Stimulated activated CD8-positive, alpha-beta memory T cell treated with anti-CD3 and anti-CD28 coated beads, Interleukin-15, amount 100 ng/mL, for 1 hour (primary cell): ENCODE data around the gene KLK11.

Experiments used
- DNase-seq: peaks from one replicate; pipeline ENCODE4 v3.0.0-alpha.2; 2020; ENCODE audit warnings: low read depth

Gene KLK11, protein sequence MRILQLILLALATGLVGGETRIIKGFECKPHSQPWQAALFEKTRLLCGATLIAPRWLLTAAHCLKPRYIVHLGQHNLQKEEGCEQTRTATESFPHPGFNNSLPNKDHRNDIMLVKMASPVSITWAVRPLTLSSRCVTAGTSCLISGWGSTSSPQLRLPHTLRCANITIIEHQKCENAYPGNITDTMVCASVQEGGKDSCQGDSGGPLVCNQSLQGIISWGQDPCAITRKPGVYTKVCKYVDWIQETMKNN

GRCh38 chr19:51026554-51026831, at the start of gene KLK11:
Gene KLK11 (minus strand): TSS chr19:51026616. CDS start chr19:51025631, 985 bp downstream.
- no peak for DNase-seq

DNA sequence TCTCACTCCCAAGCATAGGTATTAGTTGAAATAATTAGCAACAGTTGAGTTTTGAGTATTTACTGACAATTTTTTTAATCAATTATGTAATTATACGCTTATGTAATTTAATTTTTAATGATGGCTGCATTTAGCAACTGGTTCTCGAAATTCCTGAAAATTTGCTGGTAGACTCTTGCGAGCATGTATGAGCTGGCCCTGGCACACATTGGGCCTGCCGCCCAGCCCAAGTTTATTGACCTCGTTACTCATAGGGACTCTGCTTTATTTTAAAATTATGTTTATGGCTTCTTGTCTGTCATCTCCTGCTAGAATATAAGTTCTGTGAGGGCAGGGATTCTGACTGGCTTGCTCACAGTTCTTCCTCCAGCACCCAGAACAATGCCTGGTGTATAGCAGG, 49.6 kb upstream of the KLK11 start:
- no peak for DNase-seq

GRCh38 chr19:51071095-51071405, 44.6 kb upstream of the KLK11 start:
- no peak for DNase-seq

DNA sequence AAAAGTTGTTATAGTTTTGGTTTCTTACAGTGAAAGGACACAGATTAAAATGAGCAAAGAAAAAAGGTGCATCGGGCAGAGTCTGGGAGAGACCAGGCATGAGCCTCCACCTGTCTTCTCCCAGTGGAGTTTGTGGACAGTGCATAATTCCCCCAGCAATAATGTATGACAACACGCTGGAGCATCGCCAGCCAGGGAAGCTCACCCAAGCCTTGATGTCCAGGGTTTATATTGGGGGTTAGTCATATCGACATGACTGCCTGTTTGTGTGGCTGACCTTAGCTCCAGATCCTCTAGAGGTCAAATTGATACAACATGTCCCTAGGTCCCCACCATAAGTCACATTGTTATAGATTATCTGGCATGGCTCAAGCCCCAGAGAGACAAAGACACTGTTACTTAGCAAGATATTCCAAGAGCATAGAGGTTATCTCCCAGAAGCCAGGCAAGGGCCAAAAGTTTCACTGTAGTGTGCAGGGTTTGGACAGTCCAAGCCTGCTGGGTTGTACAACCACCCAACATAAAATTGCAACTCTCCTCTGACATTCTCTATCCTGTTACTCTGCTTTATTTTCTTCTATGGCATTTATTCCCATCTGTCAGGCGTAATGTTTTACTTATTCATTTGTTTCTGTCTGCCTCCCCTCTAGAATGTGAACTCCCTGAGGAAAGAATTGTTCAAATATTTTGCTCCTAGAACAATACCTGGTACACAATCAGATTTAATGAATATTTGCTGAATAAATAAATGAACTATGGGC, 44.1 kb upstream of the KLK11 start:
- no peak for DNase-seq

DNA sequence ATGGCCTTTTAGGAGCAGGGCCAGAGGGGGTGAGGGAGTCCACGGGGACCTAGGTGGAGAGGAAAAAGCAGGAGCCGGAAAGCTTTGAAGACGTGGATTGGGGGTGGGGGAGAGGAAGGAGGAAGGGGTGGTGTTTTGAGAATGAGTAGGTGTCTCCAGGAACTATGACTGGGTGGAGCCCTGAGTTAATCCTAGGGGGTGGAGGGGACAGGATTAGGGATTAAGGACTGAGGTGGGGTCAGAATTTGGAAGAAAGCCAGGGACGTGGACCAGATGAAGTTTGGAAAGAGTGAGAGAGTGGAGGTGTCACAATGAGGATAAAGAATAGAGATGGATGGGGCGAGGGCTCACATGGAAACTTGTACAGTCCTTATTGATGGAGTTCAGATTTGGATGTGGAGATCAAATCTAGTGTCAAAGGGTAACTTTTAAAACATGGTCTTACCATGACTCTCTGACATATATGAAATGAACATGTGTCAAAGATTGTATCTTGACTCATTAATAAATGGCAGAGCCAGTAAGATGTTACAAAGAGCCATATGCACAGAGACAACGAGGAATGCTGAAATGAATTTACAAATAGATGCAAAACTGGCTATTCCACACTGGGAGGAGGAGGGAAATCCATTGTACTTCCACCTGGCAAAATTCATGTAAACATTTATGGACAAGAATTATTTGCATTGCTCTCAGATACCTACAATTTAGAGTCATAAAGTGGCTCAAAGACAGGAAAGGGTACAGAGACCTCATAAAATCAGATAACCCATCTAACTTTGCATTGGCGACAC, 40.2 kb upstream of the KLK11 start:
- DNase-seq, result no peak

GRCh38 chr19:51065221-51065960, 39.0 kb upstream of the KLK11 start:
- DNase-seq, result no peak

DNA sequence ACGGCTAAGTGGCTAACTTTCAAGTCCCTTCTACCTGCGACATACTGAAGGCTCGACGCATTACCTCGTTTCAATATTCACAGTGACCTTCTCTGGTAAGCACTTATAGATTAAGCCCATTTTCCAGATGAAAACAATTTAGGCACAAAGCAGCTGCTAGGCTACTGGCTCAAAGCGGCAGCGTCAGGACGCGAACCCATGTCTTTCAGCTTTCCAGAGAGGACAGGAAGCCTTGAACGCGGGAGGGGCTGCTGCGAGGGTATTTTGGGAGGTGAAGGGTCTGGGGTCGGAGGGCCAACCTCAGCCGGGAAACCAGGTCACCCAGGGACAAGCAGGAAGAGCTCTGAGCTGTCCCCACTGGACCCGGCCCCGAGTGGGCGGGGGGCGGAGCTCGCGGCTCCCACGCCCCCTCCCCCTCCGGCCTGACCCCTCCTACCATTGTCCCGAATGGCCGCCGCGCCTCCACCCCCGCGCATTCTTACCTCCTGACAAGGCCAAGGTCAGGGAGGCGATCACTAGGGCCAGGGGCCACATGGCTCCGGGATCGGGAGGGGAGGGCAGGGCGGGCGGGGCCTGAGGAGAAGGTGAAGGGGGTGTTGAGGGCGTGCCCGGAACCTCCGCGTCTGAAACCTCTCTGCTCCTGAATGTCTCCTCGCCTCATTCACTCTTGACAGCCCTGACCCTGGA, 38.3 kb upstream of the KLK11 start, which contains the start of gene KLK13:
Gene KLK13, minus strand, starts transcription at position 559 of the 687 bp plus-strand sequence. Its CDS starts 25 bp downstream, at position 534.
- DNase-seq, result no peak

DNA sequence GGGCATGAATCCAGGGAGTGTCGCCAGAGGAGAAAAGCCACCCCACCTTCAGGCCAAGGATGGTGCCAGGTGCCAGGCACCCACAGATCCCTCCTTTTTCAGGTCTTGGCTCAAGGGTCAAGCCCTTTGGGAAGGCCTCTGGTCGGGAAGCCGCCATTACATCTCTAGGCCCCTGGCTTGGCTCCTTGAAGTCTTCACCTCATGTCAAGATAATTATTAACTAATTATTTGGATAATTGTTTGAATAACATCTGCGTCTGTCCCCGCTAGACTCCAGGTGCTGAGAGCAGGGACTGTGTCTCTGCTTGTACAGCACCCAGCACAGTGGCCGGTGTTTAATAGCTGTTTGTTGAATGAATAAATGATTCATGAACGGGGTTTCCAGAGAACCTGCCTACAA, 37.2 kb upstream of the KLK11 start:
- DNase-seq, result no peak

- no peak for DNase-seq
Observed at GRCh38 chr19:51060973-51061372, 34.6 kb upstream of the KLK11 start.

- DNase-seq, result no peak
Observed at GRCh38 chr19:51060336-51060735, 33.9 kb upstream of the KLK11 start.

DNA sequence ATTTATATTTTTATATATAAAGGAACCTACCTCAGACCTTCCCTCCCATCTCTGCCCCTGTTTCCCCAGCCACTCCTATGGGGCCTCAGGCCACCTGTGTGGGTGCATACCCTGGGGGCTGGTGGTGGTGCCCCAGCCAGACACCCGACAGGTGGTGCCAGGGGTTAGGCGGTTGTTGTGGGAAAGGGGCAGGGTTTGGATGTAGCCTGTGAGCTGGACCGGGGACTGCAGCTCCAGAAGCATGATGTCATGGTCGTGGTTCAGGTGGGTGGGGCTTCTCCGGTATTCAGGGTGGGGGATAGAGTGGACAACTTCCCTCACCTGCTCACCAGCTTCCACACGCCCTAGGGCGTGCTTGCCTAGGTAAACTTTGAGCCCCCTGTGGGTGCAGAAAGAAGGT, 33.3 kb upstream of the KLK11 start:
- DNase-seq, result no peak

- no peak for DNase-seq
Observed at GRCh38 chr19:51055866-51056265, 29.4 kb upstream of the KLK11 start.

- no peak for DNase-seq
Observed at GRCh38 chr19:51047031-51047335, 20.6 kb upstream of the KLK11 start.

- DNase-seq, result no peak
Observed at GRCh38 chr19:51044327-51044726, 17.9 kb upstream of the KLK11 start.

- DNase-seq, result no peak
Observed at GRCh38 chr19:51043497-51043896, 17.1 kb upstream of the KLK11 start.

DNA sequence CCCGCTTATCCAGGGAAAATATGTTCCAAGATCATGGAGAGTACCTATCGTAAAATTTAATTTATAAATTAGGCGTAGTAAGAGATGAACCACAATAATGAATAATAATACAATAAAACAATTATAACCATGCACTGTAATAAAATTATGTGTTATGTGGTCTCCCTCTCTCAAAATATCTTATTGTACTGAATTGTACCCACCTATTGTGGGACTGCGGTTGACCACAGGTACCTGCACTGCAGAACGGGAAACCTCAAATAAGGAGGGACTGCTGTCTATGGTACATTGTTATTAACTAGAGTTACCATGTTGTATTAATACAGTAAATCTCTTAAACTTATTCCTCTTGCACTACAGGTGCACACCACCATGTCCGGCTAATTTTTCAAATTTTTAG, 13.7 kb upstream of the KLK11 start:
- no peak for DNase-seq

GRCh38 chr19:51036519-51036918, 10.1 kb upstream of the KLK11 start:
- DNase-seq, result no peak

DNA sequence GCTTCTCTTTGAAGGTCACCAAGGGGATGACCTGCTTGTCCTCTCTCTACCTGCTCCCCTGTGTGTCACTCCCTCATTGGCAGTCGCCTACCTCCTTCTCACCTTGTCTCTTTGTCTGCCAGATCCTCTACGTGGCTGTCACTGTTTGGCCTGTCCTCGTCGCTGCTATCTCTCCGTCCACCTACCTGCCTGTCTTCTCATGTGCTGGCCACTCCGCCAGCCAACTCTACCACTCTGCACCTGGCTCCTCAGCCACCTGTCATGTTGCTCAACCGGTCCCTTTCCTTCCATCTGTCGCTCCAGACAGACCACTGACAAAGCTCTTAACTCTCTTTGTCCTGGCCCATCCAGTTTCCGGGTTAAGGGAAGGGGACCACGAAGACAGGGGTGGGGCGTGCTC, 8.3 kb upstream of the KLK11 start, which contains the start of gene KLK12:
Gene KLK12, minus strand, starts transcription at position 299 of the 400 bp plus-strand sequence. CDS start 381 bp downstream, outside the sequence.
- DNase-seq, result no peak

GRCh38 chr19:51031880-51032225, 5.4 kb upstream of the KLK11 start:
- no peak for DNase-seq

- no peak for DNase-seq
Observed at GRCh38 chr19:51031220-51031879, 4.9 kb upstream of the KLK11 start.

DNA sequence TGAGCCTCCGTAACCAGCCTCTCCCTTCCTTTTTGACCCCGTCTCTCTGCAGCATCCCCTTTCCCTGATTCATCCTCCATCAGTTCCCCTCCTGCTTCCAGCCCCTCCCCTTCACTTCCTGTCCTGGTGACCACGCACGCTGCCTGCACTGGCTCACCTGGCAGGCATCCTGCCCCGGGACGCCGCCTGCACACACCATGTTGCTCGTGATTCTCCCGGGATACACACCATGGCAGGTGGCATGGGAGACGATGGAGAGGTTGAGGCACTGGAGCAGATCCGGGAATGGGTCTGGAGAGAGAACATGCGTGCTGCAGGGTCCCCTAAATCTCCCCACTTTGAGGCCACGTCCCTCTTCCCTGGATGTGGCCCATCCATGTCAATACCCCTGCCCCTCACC, 4.2 kb upstream of the KLK11 start:
- DNase-seq, result no peak

GRCh38 chr19:51029718-51030117, 3.3 kb upstream of the KLK11 start:
- no peak for DNase-seq
